Measurements from ENCODE around the gene C17orf100.

The C17orf100 gene

DNA sequence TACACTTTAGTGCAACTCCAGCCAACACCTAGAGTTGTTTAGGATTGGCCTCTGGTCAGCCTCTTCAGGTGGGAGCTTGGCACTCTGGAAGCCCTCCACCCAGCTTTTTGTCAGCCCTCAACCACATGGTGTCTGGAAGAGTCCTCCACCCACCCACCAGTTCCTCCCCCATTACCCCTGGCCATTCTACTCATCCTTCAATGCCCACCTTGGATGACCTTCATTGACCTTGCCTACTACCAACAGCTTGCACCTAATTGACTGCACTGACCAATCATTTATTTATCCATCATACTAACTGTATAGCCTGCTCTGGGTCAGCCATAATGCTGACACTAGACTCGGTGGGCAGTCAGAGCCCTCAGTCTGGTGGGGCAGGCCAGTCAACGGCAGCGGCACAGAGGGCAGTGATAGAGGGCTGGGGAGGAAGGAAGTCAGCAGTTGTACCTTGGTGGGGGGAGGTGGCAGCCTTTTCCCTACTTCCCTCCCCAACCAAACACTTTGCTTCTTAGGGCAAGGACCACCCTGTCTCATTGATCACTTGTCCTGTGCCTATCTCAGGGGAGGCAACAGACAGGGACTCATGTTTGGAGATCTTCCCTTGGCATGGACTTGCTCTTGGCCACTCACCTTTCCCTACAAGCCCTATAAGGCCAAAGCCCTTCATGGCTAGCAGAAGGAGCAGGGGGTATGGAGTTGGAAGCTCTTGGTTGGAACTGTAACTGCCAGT is 32.3 kb downstream of the C17orf100 start:
- no peak for DNase-seq (ENCODE audit: low read depth)
- no peak overlapping the region for H3K4me3 ChIP-seq (replicated peaks; ENCODE audit: low read depth, low read length)
- TF ChIP-seq, protein P1, sequence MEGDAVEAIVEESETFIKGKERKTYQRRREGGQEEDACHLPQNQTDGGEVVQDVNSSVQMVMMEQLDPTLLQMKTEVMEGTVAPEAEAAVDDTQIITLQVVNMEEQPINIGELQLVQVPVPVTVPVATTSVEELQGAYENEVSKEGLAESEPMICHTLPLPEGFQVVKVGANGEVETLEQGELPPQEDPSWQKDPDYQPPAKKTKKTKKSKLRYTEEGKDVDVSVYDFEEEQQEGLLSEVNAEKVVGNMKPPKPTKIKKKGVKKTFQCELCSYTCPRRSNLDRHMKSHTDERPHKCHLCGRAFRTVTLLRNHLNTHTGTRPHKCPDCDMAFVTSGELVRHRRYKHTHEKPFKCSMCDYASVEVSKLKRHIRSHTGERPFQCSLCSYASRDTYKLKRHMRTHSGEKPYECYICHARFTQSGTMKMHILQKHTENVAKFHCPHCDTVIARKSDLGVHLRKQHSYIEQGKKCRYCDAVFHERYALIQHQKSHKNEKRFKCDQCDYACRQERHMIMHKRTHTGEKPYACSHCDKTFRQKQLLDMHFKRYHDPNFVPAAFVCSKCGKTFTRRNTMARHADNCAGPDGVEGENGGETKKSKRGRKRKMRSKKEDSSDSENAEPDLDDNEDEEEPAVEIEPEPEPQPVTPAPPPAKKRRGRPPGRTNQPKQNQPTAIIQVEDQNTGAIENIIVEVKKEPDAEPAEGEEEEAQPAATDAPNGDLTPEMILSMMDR (IDR thresholded peaks at IDR 0.05; ENCODE audit: low read length, missing control alignments): no peak

GRCh38 chr17:6684460-6684783 is 32.9 kb downstream of the C17orf100 start:
- TF ChIP-seq, protein P1 (IDR thresholded peaks at IDR 0.05; ENCODE audit: low read length, missing control alignments): no peak
- H3K4me3 ChIP-seq (replicated peaks; ENCODE audit: low read depth, low read length): no peak overlapping the region
- no peak for DNase-seq (ENCODE audit: low read depth)

DNA sequence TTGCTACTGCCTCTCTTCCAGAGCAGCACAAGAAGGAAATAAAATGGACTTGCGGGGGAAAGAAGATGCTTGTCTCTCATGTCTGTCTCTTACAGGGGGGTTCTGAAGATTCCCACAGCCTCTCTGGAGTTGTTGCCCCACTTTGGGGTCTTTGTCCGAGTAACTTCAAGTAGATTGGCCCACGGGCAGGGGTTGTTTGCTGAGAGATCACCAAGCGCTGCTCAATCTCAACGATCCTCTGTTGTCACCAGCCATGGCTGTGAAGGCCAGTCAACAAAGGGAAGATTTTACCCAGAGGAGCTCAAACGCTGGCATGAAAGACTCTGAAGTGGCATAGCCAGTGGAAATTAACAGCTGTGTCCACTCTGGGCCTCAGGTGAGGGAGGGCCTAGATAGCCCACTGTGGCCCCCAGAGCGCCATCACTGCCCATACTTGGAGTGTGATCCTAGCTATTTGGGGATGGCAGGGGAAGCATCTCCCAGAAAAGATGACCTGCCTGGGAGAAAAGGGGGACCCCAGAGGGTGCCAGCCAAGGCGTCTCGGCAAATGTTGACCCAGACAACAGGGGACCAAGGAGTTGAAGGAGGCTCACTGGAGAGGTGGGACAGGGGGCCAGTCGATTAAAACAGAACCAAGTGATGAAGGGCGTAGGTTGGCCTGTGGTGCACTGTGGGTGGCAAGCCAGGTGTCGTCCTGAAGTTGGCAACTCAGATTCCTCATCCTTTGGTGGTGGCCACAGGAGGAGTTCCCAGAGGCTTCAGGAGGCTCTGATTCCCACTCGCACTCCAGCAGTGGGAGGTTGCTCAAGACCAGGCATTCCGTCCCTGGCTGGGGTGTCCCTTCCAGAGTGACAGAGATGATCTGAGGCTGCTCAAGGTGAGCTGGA is 33.6 kb downstream of the C17orf100 start:
- no peak overlapping the region for H3K4me3 ChIP-seq (replicated peaks; ENCODE audit: low read depth, low read length)
- TF ChIP-seq, protein P1 (IDR thresholded peaks at IDR 0.05; ENCODE audit: low read length, missing control alignments): no peak
- no peak for DNase-seq (ENCODE audit: low read depth)

- TF ChIP-seq, protein P1 (IDR thresholded peaks at IDR 0.05; ENCODE audit: low read length, missing control alignments): no peak
- H3K4me3 ChIP-seq (replicated peaks; ENCODE audit: low read depth, low read length): no peak overlapping the region
- no peak for DNase-seq (ENCODE audit: low read depth)
These were observed 34.5 kb downstream of the C17orf100 start for GRCh38 chr17:6686026-6686425.

- TF ChIP-seq, protein P1 (IDR thresholded peaks at IDR 0.05; ENCODE audit: low read length, missing control alignments): no peak
- no peak for DNase-seq (ENCODE audit: low read depth)
These were observed 37.4 kb downstream of the C17orf100 start for GRCh38 chr17:6688944-6689343.

GRCh38 chr17:6690641-6691040 is 39.1 kb downstream of the C17orf100 start:
- no peak overlapping the region for H3K4me3 ChIP-seq (replicated peaks; ENCODE audit: low read depth, low read length)
- no peak for DNase-seq (ENCODE audit: low read depth)
- TF ChIP-seq, protein P1 (IDR thresholded peaks at IDR 0.05; ENCODE audit: low read length, missing control alignments): no peak

More at GRCh38 chr17:6688944-6689343, 37.4 kb downstream of the C17orf100 start:
- H3K4me3 ChIP-seq (replicated peaks; ENCODE audit: low read depth, low read length): no peak overlapping the region

All from fibroblast of pulmonary artery (primary cell).